ENCODE data around the gene SUSD3.

DNA sequence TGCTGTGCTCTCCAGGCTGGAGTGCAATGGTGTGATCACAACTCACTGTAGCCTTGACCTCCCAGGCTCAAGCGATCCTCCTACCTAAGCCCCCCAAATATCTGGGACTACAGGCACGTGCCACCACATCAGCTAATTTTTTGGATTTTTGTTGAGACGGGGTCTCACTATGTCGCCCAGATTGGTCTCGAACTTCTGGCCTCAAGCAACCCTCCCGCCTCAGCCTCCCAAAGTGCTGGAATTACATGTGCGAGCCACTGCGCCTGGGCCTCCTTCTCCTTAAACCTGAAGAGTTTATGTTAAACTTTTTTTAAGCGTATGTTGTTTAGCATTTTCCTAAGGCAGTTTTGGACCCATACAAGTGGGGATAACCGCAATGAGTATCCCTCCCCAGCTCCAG is 30.8 kb upstream of the SUSD3 start:
- TF ChIP-seq, protein P1, sequence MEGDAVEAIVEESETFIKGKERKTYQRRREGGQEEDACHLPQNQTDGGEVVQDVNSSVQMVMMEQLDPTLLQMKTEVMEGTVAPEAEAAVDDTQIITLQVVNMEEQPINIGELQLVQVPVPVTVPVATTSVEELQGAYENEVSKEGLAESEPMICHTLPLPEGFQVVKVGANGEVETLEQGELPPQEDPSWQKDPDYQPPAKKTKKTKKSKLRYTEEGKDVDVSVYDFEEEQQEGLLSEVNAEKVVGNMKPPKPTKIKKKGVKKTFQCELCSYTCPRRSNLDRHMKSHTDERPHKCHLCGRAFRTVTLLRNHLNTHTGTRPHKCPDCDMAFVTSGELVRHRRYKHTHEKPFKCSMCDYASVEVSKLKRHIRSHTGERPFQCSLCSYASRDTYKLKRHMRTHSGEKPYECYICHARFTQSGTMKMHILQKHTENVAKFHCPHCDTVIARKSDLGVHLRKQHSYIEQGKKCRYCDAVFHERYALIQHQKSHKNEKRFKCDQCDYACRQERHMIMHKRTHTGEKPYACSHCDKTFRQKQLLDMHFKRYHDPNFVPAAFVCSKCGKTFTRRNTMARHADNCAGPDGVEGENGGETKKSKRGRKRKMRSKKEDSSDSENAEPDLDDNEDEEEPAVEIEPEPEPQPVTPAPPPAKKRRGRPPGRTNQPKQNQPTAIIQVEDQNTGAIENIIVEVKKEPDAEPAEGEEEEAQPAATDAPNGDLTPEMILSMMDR (IDR thresholded peaks at IDR 0.05; ENCODE audit: low read depth, low read length), result no peak
- no peak for TF ChIP-seq POLR2A (IDR thresholded peaks at IDR 0.05; ENCODE audit: extremely low read depth, insufficient read length)

Data from NB4 (cell line).